A673 (cell line): ENCODE measurements around the gene HIGD2A.

ENCODE experiments used
- EZH2 ChIP-seq: fragments of 200-600 bp; sonication (generic); IDR thresholded peaks from 2 replicates; pipeline ENCODE4 v1.6.1; 2017; ENCODE audit warnings: borderline replicate concordance, low read depth, mild to moderate bottlenecking, mixed read lengths, antibody characterized with exemption, low read length; ENCODE audit not compliant: poor library complexity, severe bottlenecking
- TF ChIP-seq, protein P1 (sequence below): fragments of 300-800, 200-600 bp; sonication (generic); conservative IDR thresholded peaks from 2 replicates; pipeline ENCODE4 v1.5.1; 2017; ENCODE audit warnings: low read depth, mild to moderate bottlenecking, antibody characterized with exemption, low read length, moderate library complexity, mixed read lengths

GRCh38 chr5:176342158-176342483 lies 46.4 kb upstream of the HIGD2A start:
- TF ChIP-seq, protein P1, sequence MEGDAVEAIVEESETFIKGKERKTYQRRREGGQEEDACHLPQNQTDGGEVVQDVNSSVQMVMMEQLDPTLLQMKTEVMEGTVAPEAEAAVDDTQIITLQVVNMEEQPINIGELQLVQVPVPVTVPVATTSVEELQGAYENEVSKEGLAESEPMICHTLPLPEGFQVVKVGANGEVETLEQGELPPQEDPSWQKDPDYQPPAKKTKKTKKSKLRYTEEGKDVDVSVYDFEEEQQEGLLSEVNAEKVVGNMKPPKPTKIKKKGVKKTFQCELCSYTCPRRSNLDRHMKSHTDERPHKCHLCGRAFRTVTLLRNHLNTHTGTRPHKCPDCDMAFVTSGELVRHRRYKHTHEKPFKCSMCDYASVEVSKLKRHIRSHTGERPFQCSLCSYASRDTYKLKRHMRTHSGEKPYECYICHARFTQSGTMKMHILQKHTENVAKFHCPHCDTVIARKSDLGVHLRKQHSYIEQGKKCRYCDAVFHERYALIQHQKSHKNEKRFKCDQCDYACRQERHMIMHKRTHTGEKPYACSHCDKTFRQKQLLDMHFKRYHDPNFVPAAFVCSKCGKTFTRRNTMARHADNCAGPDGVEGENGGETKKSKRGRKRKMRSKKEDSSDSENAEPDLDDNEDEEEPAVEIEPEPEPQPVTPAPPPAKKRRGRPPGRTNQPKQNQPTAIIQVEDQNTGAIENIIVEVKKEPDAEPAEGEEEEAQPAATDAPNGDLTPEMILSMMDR: no peak
- no peak for TF ChIP-seq EZH2
